GM10248 (cell line): ENCODE data around the gene ARL3.

Experiments
- CTCF ChIA-PET: fragments of 300-600 bp; sonication (Branson Sonifier 250); formaldehyde crosslinking; extraction: SDS; loops from one replicate; lab custom pipeline; 2021; ENCODE audit warnings: antibody characterized with exemption; lab: Yijun Ruan, JAX
- POLR2A ChIA-PET: fragments of 350-650 bp; sonication (Branson Sonifier 250); formaldehyde crosslinking; extraction: SDS; loops from one replicate; lab custom pipeline; 2020; ENCODE audit warnings: antibody characterized with exemption; lab: Yijun Ruan, JAX
- DNase-seq: peaks from one replicate; pipeline ENCODE4 v3.0.0; 2012; ENCODE audit errors: extremely low spot score
- CTCF ChIP-seq: IDR thresholded peaks from 2 replicates; pipeline ENCODE4 v1.5.1; 2012; ENCODE audit warnings: mild to moderate bottlenecking, low read depth; ENCODE audit errors: extremely low read depth, missing control alignments, control extremely low read depth

ARL3 gene

GRCh38 chr10:102727037-102727818 lies 13.0 kb upstream of the ARL3 start:
- ChIA-PET CTCF (interaction anchor here (0.7 to 2.1 kb wide), 10 partner anchors 8 to 191 kb away, joined by 3 to 8 read pairs (median 4); partner anchors contain the start of genes ARL3, CNNM2 and SFXN2), POLR2A (no interaction called here)
- TF ChIP-seq CTCF, result no peak
- no peak for DNase-seq

- ChIA-PET CTCF (interaction anchor here (1.0 to 2.1 kb wide), 6 partner anchors 8 to 192 kb away, joined by 4 to 8 read pairs (median 5); partner anchors contain the start of genes ARL3, CNNM2 and SFXN2), POLR2A (no interaction called here)
- no peak for DNase-seq
- no peak for TF ChIP-seq CTCF
These were observed 12.1 kb upstream of the ARL3 start for GRCh38 chr10:102726274-102726673.

GRCh38 chr10:102723989-102724388 lies 9.8 kb upstream of the ARL3 start:
- ChIA-PET CTCF (interaction anchor here (1.1 to 1.3 kb wide), 2 partner anchors 9 to 178 kb away, joined by 3 read pairs; partner anchors contain the start of genes ARL3 and SFXN2), POLR2A (no interaction called here)
- DNase-seq, result no peak
- no peak for TF ChIP-seq CTCF

GRCh38 chr10:102721954-102722353 lies 7.8 kb upstream of the ARL3 start:
- ChIA-PET POLR2A (no interaction called here), CTCF (interaction anchor here (0.9 to 3.3 kb wide), 3 partner anchors 9 to 21 kb away, joined by 3 to 10 read pairs (median 4); partner anchors contain the start of gene WBP1L)

GRCh38 chr10:102720775-102721301 lies 6.6 kb upstream of the ARL3 start:
- DNase-seq, result no peak
- CTCF ChIA-PET, result interaction anchor here (0.9 to 3.3 kb wide), 11 partner anchors 8 to 217 kb away, joined by 3 to 10 read pairs (median 3); partner anchors contain the start of genes SUFU and WBP1L
- POLR2A ChIA-PET, result no interaction called here
- TF ChIP-seq CTCF, result no peak

More at GRCh38 chr10:102721954-102722353, 7.8 kb upstream of the ARL3 start:
- no peak for TF ChIP-seq CTCF
- DNase-seq, result no peak

GRCh38 chr10:102720337-102720736 lies 6.1 kb upstream of the ARL3 start:
- CTCF ChIA-PET, result interaction anchor here (0.8 to 3.3 kb wide), 10 partner anchors 10 to 216 kb away, joined by 3 to 10 read pairs (median 3); partner anchors contain the start of gene SUFU
- TF ChIP-seq CTCF, result no peak
- POLR2A ChIA-PET, result no interaction called here
- DNase-seq, result no peak
